SK-N-SH (cell line): ENCODE measurements around the gene ZBTB16. TPM values are rescaled to one million over a fixed set of nuclear protein-coding genes. Genes with fewer than 3 reads are reported as not detected.

ENCODE experiments used
- CTCF ChIA-PET: fragments of 300-600, 350-600 bp; formaldehyde crosslinking; extraction: SDS; loops from one replicate; lab custom pipeline; 2021; lab: Yijun Ruan, JAX
- POLR2A ChIA-PET: fragments of 350-600 bp; sonication (Branson Sonifier 250); formaldehyde crosslinking; extraction: SDS; loops from one replicate; lab custom pipeline; 2020; ENCODE audit warnings: antibody characterized with exemption, inconsistent platforms; lab: Yijun Ruan, JAX
- DNase-seq: peaks from one replicate; pipeline ENCODE4 v3.0.0; 2012
- H2AFZ ChIP-seq: fragments of 200-600 bp; sonication (generic); 2 replicates; pipeline ENCODE4 v1.8.1; 2016; ENCODE audit warnings: antibody characterized with exemption, mild to moderate bottlenecking, low read depth
- H3F3A ChIP-seq: fragments of 200-600 bp; sonication (generic); replicated peaks from 2 replicates; pipeline ENCODE3; 2016; ENCODE audit warnings: antibody characterized with exemption, mild to moderate bottlenecking; ENCODE audit not compliant: insufficient read depth
- H3K27ac ChIP-seq, 2 experiments: fragments of 200-500 bp in 1 of 2; fragments of 200-600 bp in 1 of 2; sonication (Bioruptor generic) in 1 of 2; sonication (generic), shearing (Covaris generic) in 1 of 2; 2 replicates each; pipeline versions ENCODE4 v1.5.1 to v1.6.1; 2014 to 2016; ENCODE audit warnings: low read depth in 2 of 2, inconsistent platforms in 1 of 2, low read length in 1 of 2, mild to moderate bottlenecking in 1 of 2, mixed read lengths in 1 of 2
- H3K27me3 ChIP-seq: fragments of 200-600 bp; sonication (generic), shearing (Covaris generic); 2 replicates; pipeline ENCODE4 v1.6.1; 2016; ENCODE audit warnings: mixed run types; ENCODE audit not compliant: insufficient read depth
- H3K36me3 ChIP-seq, 2 experiments: fragments of 200-500 bp in 1 of 2; fragments of 200-600 bp in 1 of 2; sonication (Bioruptor generic) in 1 of 2; sonication (generic) in 1 of 2; replicated peaks in 1 of 2; 2 replicates each; pipeline versions ENCODE3 to v1.5.1; 2014 to 2016; ENCODE audit warnings: low read length in 1 of 2, mild to moderate bottlenecking in 1 of 2; ENCODE audit not compliant: insufficient read depth in 2 of 2, control insufficient read depth in 1 of 2
- H3K4me1 ChIP-seq, 2 experiments: fragments of 200-500 bp in 1 of 2; fragments of 200-600 bp in 1 of 2; sonication (Bioruptor generic) in 1 of 2; sonication (generic), shearing (Covaris generic) in 1 of 2; 2 replicates each; pipeline versions ENCODE4 v1.5.1 to v1.6.1; 2014 to 2016; ENCODE audit warnings: low read depth in 1 of 2, low read length in 1 of 2, mixed run types in 1 of 2; ENCODE audit not compliant: insufficient read depth in 2 of 2, control insufficient read depth in 1 of 2
- H3K4me2 ChIP-seq: fragments of 200-600 bp; sonication (generic), shearing (Covaris generic); 2 replicates; pipeline ENCODE4 v1.6.1; 2017; ENCODE audit warnings: mixed run types
- H3K4me3 ChIP-seq, 2 experiments: fragments of 200-500 bp in 1 of 2; fragments of 200-600 bp in 1 of 2; sonication (Bioruptor generic) in 1 of 2; sonication (generic), shearing (Covaris generic) in 1 of 2; 2 replicates each; pipeline versions ENCODE4 v1.5.1 to v1.8.1; 2014 to 2016; ENCODE audit warnings: low read depth in 2 of 2, inconsistent platforms in 1 of 2, low read length in 1 of 2, mild to moderate bottlenecking in 1 of 2, mixed read lengths in 1 of 2, moderate library complexity in 1 of 2
- H3K79me2 ChIP-seq: fragments of 200-600 bp; sonication (generic); 2 replicates; pipeline ENCODE4 v1.8.1; 2017; ENCODE audit warnings: mild to moderate bottlenecking; ENCODE audit not compliant: insufficient read depth
- H3K9ac ChIP-seq: fragments of 200-600 bp; sonication (generic); 2 replicates; pipeline ENCODE4 v1.6.1; 2017; ENCODE audit warnings: mixed run types
- H3K9me2 ChIP-seq: fragments of 200-600 bp; sonication (generic); 2 replicates; pipeline ENCODE4 v1.6.1; 2017; ENCODE audit warnings: mixed run types
- H3K9me3 ChIP-seq: fragments of 200-600 bp; sonication (generic); 2 replicates; pipeline ENCODE4 v1.6.1; 2017; ENCODE audit warnings: mixed run types, mild to moderate bottlenecking, moderate library complexity
- H4K20me1 ChIP-seq: fragments of 200-600 bp; sonication (generic); 2 replicates; pipeline ENCODE4 v1.6.1; 2017; ENCODE audit warnings: mild to moderate bottlenecking, mixed run types; ENCODE audit not compliant: insufficient read depth
- ELF1 ChIP-seq: IDR thresholded peaks from 2 replicates; pipeline ENCODE4 v1.4.0; 2012
- GABPA ChIP-seq: IDR thresholded peaks from 2 replicates; pipeline ENCODE4 v1.4.0; 2012; ENCODE audit warnings: low read depth, mild to moderate bottlenecking
- GATA2 ChIP-seq: sonication (generic); formaldehyde crosslinking; IDR thresholded peaks from 2 replicates; pipeline ENCODE4 v1.5.0; 2020; ENCODE audit warnings: mild to moderate bottlenecking, missing genetic modification reagents
- JUND ChIP-seq: IDR thresholded peaks from 2 replicates; pipeline ENCODE4 v1.4.0; 2012
- NFIC ChIP-seq: IDR thresholded peaks from 2 replicates; pipeline ENCODE4 v1.4.0; 2012; ENCODE audit warnings: borderline replicate concordance
- PBX3 ChIP-seq: IDR thresholded peaks from 2 replicates; pipeline ENCODE4; 2012
- POLR2AphosphoS5 ChIP-seq: IDR thresholded peaks from 2 replicates; pipeline ENCODE4 v1.6.1; 2012; ENCODE audit warnings: low read depth, low read length
- RAD21 ChIP-seq: IDR thresholded peaks from 2 replicates; pipeline ENCODE4 v1.6.1; 2012; ENCODE audit warnings: mild to moderate bottlenecking, low read length
- RXRA ChIP-seq: IDR thresholded peaks from 2 replicates; pipeline ENCODE4 v1.4.0; 2012; ENCODE audit warnings: low read depth, mild to moderate bottlenecking, borderline replicate concordance
- SIN3A ChIP-seq: IDR thresholded peaks from 2 replicates; pipeline ENCODE4 v1.6.1; 2012; ENCODE audit warnings: low read depth, mild to moderate bottlenecking, low read length, moderate library complexity, borderline replicate concordance
- SMC3 ChIP-seq: IDR thresholded peaks from 2 replicates; pipeline ENCODE4 v1.6.1; 2012; ENCODE audit warnings: low read depth, low read length, improper control_type of control experiment
- TCF12 ChIP-seq: IDR thresholded peaks from 2 replicates; pipeline ENCODE4 v1.4.0; 2012
- USF2 ChIP-seq: fragments of 150-350 bp; IDR thresholded peaks from 2 replicates; pipeline ENCODE4 v1.6.1; 2017; ENCODE audit warnings: antibody characterized with exemption, low read length, low read depth, borderline replicate concordance
- YY1 ChIP-seq: IDR thresholded peaks from 2 replicates; pipeline ENCODE4 v1.4.0; 2012; ENCODE audit warnings: low read depth, mild to moderate bottlenecking
- WGBS: methylation state at CpG from one replicate; pipeline ENCODE4 v1.1.6; 2017; ENCODE audit warnings: low lambda C conversion rate; 5-methylcytosine and 5-hydroxymethylcytosine counted together
- polyA plus RNA-seq, 3 experiments: library from polyadenylated mRNA; depleted of rRNA; stranded (reverse); fragments of >200 nt; gene quantifications; 2 replicates each; pipeline ENCODE4 v1.2.3, GENCODE V29; 2012
- TF ChIP-seq, protein P1 (sequence below): IDR thresholded peaks from 2 replicates; pipeline ENCODE4 v1.4.0; 2012; ENCODE audit warnings: low read depth
- TF ChIP-seq, protein P2 (sequence below): fragments of 200-600 bp; sonication (generic); IDR thresholded peaks from 2 replicates; pipeline ENCODE4 v1.6.1; 2017; ENCODE audit warnings: antibody characterized with exemption, mild to moderate bottlenecking, moderate library complexity
- TF ChIP-seq, protein P3 (sequence below): IDR thresholded peaks from 2 replicates; pipeline ENCODE4 v1.4.0; 2012; ENCODE audit warnings: low read depth, borderline replicate concordance

The ZBTB16 gene
- polyA plus RNA-seq, 1 of the 3 experiments (the other 2 are of a cell fraction): not detected

- POLR2A ChIA-PET: no interaction called here
Observed at GRCh38 chr11:114085965-114086793, 26.7 kb downstream of the ZBTB16 start.

GRCh38 chr11:114087025-114087424, 27.5 kb downstream of the ZBTB16 start:
- Histone ChIP-seq H3K4me3 (no peak overlapping the region), H3K27me3 (no peaks in the 10 kb centered on the region; the same call in 1 of the 2 replicates), H3K4me2 (no peak overlapping the region), H4K20me1 (no peaks in the 10 kb centered on the region), H3K9me2 (no peaks in the 10 kb centered on the region), H3F3A (no peaks in the 10 kb centered on the region), H3K27ac (no peak overlapping the region), H3K9ac (no peak overlapping the region), H2AFZ (no peak overlapping the region), H3K36me3 (no peaks in the 10 kb centered on the region), H3K9me3 (no peaks in the 10 kb centered on the region), H3K4me1 (no peaks in the 10 kb centered on the region), H3K79me2 (no peaks in the 10 kb centered on the region)
- ChIA-PET POLR2A (no interaction called here), CTCF (interaction anchor here (0.6 kb wide), 1 partner anchor 51 kb away, joined by 4 read pairs; no protein-coding TSS in a partner anchor)
- no peak for DNase-seq
- TF ChIP-seq, protein P1, sequence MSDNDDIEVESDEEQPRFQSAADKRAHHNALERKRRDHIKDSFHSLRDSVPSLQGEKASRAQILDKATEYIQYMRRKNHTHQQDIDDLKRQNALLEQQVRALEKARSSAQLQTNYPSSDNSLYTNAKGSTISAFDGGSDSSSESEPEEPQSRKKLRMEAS: no peak
- TF ChIP-seq PBX3 (no peak), RAD21 (no peak), TCF12 (no peak), ELF1 (no peak), USF2 (no peak), JUND (no peak), SMC3 (no peak), GATA2 (CRISPR knock-in tag) (no peak), SIN3A (no peak), POLR2AphosphoS5 (no peak)
- TF ChIP-seq, protein P2, sequence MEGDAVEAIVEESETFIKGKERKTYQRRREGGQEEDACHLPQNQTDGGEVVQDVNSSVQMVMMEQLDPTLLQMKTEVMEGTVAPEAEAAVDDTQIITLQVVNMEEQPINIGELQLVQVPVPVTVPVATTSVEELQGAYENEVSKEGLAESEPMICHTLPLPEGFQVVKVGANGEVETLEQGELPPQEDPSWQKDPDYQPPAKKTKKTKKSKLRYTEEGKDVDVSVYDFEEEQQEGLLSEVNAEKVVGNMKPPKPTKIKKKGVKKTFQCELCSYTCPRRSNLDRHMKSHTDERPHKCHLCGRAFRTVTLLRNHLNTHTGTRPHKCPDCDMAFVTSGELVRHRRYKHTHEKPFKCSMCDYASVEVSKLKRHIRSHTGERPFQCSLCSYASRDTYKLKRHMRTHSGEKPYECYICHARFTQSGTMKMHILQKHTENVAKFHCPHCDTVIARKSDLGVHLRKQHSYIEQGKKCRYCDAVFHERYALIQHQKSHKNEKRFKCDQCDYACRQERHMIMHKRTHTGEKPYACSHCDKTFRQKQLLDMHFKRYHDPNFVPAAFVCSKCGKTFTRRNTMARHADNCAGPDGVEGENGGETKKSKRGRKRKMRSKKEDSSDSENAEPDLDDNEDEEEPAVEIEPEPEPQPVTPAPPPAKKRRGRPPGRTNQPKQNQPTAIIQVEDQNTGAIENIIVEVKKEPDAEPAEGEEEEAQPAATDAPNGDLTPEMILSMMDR: no peak
- WGBS: 37% methylated on average over 5 of the region's 5 CpGs

More at GRCh38 chr11:114085965-114086793, 26.7 kb downstream of the ZBTB16 start:
- CTCF ChIA-PET: interaction anchor here (0.9 kb wide), 1 partner anchor 176 kb away, joined by 3 read pairs; no protein-coding TSS in a partner anchor
- H4K20me1 ChIP-seq: no peaks in the 10 kb centered on the region
- WGBS: 32% methylated on average over 7 of the region's 7 CpGs
- TF ChIP-seq, protein P2: no peak
- TF ChIP-seq, protein P3, sequence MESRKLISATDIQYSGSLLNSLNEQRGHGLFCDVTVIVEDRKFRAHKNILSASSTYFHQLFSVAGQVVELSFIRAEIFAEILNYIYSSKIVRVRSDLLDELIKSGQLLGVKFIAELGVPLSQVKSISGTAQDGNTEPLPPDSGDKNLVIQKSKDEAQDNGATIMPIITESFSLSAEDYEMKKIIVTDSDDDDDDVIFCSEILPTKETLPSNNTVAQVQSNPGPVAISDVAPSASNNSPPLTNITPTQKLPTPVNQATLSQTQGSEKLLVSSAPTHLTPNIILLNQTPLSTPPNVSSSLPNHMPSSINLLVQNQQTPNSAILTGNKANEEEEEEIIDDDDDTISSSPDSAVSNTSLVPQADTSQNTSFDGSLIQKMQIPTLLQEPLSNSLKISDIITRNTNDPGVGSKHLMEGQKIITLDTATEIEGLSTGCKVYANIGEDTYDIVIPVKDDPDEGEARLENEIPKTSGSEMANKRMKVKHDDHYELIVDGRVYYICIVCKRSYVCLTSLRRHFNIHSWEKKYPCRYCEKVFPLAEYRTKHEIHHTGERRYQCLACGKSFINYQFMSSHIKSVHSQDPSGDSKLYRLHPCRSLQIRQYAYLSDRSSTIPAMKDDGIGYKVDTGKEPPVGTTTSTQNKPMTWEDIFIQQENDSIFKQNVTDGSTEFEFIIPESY: no peak
- TF ChIP-seq GABPA: no peak
- TF ChIP-seq SIN3A: no peak
- TF ChIP-seq ELF1: no peak
- no peak for TF ChIP-seq RXRA
- TF ChIP-seq NFIC: no peak
- no peak for TF ChIP-seq YY1
- no peak for TF ChIP-seq SMC3
- TF ChIP-seq TCF12: no peak
- no peak overlapping the region for H3K4me2 ChIP-seq
- no peaks in the 10 kb centered on the region for H3F3A ChIP-seq
- DNase-seq: no peak
- no peaks in the 10 kb centered on the region for H3K36me3 ChIP-seq
- no peaks in the 10 kb centered on the region for H3K9me2 ChIP-seq
- H3K79me2 ChIP-seq: no peaks in the 10 kb centered on the region
- no peaks in the 10 kb centered on the region for H3K4me1 ChIP-seq
- no peak overlapping the region for H3K4me3 ChIP-seq
- H2AFZ ChIP-seq: no peak overlapping the region
- no peak overlapping the region for H3K9ac ChIP-seq
- no peaks in the 10 kb centered on the region; the same call in 1 of the 2 replicates for H3K27me3 ChIP-seq
- H3K27ac ChIP-seq: no peak overlapping the region
- H3K9me3 ChIP-seq: no peaks in the 10 kb centered on the region
